ENCODE results near the gene EHF. TPM values are rescaled to one million over a fixed set of nuclear protein-coding genes. Genes with fewer than 3 reads are reported as not detected.

Gene EHF
- polyA plus RNA-seq, 1 of the 3 experiments (the other 2 are of a cell fraction) = not detected

- no peak for DNase-seq
- Histone ChIP-seq H3K4me2 (no peak overlapping the region), H3F3A (replicated peaks; ENCODE audit: insufficient read depth) (no peaks in the 10 kb centered on the region), H3K9me3 (no peaks in the 10 kb centered on the region), H3K27ac (ENCODE audit: low read depth in 2 of 2, low read length in 1 of 2) (no peak overlapping the region), H3K9me2 (no peaks in the 10 kb centered on the region), H4K20me1 (ENCODE audit: insufficient read depth) (no peaks in the 10 kb centered on the region), H3K9ac (no peak overlapping the region), H3K79me2 (ENCODE audit: insufficient read depth) (no peaks in the 10 kb centered on the region), H3K4me1 (ENCODE audit: control insufficient read depth in 1 of 2, insufficient read depth in 2 of 2, low read depth in 1 of 2, low read length in 1 of 2) (peaks cover 6 to 8% of the 10 kb centered on the region in 2 experiments; a peak in 3 of 4 replicates), H3K4me3 (ENCODE audit: low read depth in 2 of 2, low read length in 1 of 2) (no peak overlapping the region), H3K27me3 (ENCODE audit: insufficient read depth) (peaks cover 4% of the 10 kb centered on the region; the same call in 1 of the 2 replicates), H2AFZ (ENCODE audit: low read depth) (no peak overlapping the region), H3K36me3 (replicated peaks in 1 of 2; ENCODE audit: control insufficient read depth in 1 of 2, insufficient read depth in 2 of 2, low read length in 1 of 2) (no peaks in the 10 kb centered on the region)
- no peak for TF ChIP-seq FOXJ3 (CRISPR knock-in tag; IDR thresholded peaks at IDR 0.05)
- no peak for TF ChIP-seq PBX3 (IDR thresholded peaks at IDR 0.05)
- no peak for TF ChIP-seq FOSL2 (IDR thresholded peaks at IDR 0.05; ENCODE audit: borderline replicate concordance, low read depth)
- no peak for TF ChIP-seq MAX (IDR thresholded peaks at IDR 0.05; ENCODE audit: low read depth)
- TF ChIP-seq FOXM1 (IDR thresholded peaks at IDR 0.05; ENCODE audit: low read depth) = no peak
- TF ChIP-seq MEF2A (IDR thresholded peaks at IDR 0.05; ENCODE audit: borderline replicate concordance, low read depth) = no peak
- TF ChIP-seq RAD21 (IDR thresholded peaks at IDR 0.05; ENCODE audit: low read length) = no peak
- no peak for TF ChIP-seq REST (IDR thresholded peaks at IDR 0.05; ENCODE audit: low read depth, low read length)
- no peak for TF ChIP-seq EP300 (IDR thresholded peaks at IDR 0.05; ENCODE audit: borderline replicate concordance in 1 of 2, low read depth in 1 of 2, low read length in 1 of 2)
- ChIA-PET CTCF (no interaction called here), POLR2A (no interaction called here)
Measured at GRCh38 chr11:34629711-34630110, 8.8 kb downstream of the EHF start.

- no peak overlapping the region for H3K4me3 ChIP-seq (ENCODE audit: low read depth in 2 of 2, low read length in 1 of 2)
- H3F3A ChIP-seq (replicated peaks; ENCODE audit: insufficient read depth) = no peaks in the 10 kb centered on the region
- no peak for TF ChIP-seq MXI1 (IDR thresholded peaks at IDR 0.05; ENCODE audit: low read depth, low read length)
- no peak for TF ChIP-seq USF1 (IDR thresholded peaks at IDR 0.05; ENCODE audit: borderline replicate concordance, low read depth)
- TF ChIP-seq IRF3 (IDR thresholded peaks at IDR 0.05; ENCODE audit: low read depth, low read length) = no peak
- no peak for TF ChIP-seq JUND (IDR thresholded peaks at IDR 0.05)
- TF ChIP-seq EZH2phosphoT487 (IDR thresholded peaks at IDR 0.05; ENCODE audit: borderline replicate concordance, low read depth) = no peak
- TF ChIP-seq FOXM1 (IDR thresholded peaks at IDR 0.05; ENCODE audit: low read depth) = no peak
- no peaks in the 10 kb centered on the region for H4K20me1 ChIP-seq (ENCODE audit: insufficient read depth)
- no peak for DNase-seq
- CTCF ChIA-PET = no interaction called here
- WGBS (ENCODE audit: low lambda C conversion rate) = 76% methylated on average over 7 of the region's 7 CpGs
- no peaks in the 10 kb centered on the region for H3K27me3 ChIP-seq (ENCODE audit: insufficient read depth)
- no peaks in the 10 kb centered on the region for H3K79me2 ChIP-seq (ENCODE audit: insufficient read depth)
- H3K9me3 ChIP-seq = no peaks in the 10 kb centered on the region
- H3K9me2 ChIP-seq = no peaks in the 10 kb centered on the region
- POLR2A ChIA-PET = no interaction called here
- no peak overlapping the region for H3K9ac ChIP-seq
- no peak overlapping the region for H2AFZ ChIP-seq (ENCODE audit: low read depth)
- H3K36me3 ChIP-seq (replicated peaks in 1 of 2; ENCODE audit: control insufficient read depth in 1 of 2, insufficient read depth in 2 of 2, low read length in 1 of 2) = no peaks in the 10 kb centered on the region
- no peak overlapping the region for H3K27ac ChIP-seq (ENCODE audit: low read depth in 2 of 2, low read length in 1 of 2)
- no peak overlapping the region for H3K4me2 ChIP-seq
- peaks cover 6 to 8% of the 10 kb centered on the region in 2 experiments; a peak in 3 of 4 replicates for H3K4me1 ChIP-seq (ENCODE audit: control insufficient read depth in 1 of 2, insufficient read depth in 2 of 2, low read depth in 1 of 2, low read length in 1 of 2)
Measured at GRCh38 chr11:34630544-34630943, 9.7 kb downstream of the EHF start.

Measured in SK-N-SH (cell line).